H1 (cell line): Measurements from ENCODE around the gene PIGH. TPM values are rescaled to one million over a fixed set of nuclear protein-coding genes. Genes with fewer than 3 reads are reported as not detected.

Experiments used
- CTCF ChIA-PET: fragments of 300-600 bp; sonication (Branson Sonifier 250); formaldehyde crosslinking; loops from one replicate; lab custom pipeline; 2021; ENCODE audit not compliant: partially characterized antibody; lab: Charles Lee
- POLR2A ChIA-PET: fragments of 300-600 bp; sonication (Branson Sonifier 250); formaldehyde crosslinking; loops from one replicate; lab custom pipeline; 2021; ENCODE audit warnings: inconsistent platforms; ENCODE audit not compliant: partially characterized antibody; lab: Charles Lee
- DNase-seq, 2 experiments: peaks; one replicate each; pipeline versions ENCODE4 v3.0.0 to v3.0.0-alpha.2; 2010 to 2022; ENCODE audit warnings: low spot score in 2 of 2, low read depth in 1 of 2, mixed read lengths in 1 of 2
- FAIRE-seq: peaks from 2 replicates; lab custom pipeline; 2011; peaks lifted over from hg19 to GRCh38; lab: Jason Lieb, UNC
- H2AFZ ChIP-seq: 2 replicates; pipeline ENCODE4 v1.8.1; 2012; ENCODE audit warnings: low read length, inconsistent platforms
- H2AK5ac ChIP-seq: 2 replicates; pipeline ENCODE4 v1.6.1; 2013; ENCODE audit warnings: low read depth, low read length
- H2BK120ac ChIP-seq: replicated peaks from 2 replicates; pipeline ENCODE3; 2013; ENCODE audit warnings: low read depth, low read length, inconsistent platforms
- H2BK12ac ChIP-seq: 2 replicates; pipeline ENCODE4 v1.6.1; 2013; ENCODE audit warnings: low read depth, low read length
- H2BK15ac ChIP-seq: 2 replicates; pipeline ENCODE4 v1.6.1; 2013; ENCODE audit warnings: low read length
- H2BK20ac ChIP-seq: 2 replicates; pipeline ENCODE4 v1.6.1; 2013; ENCODE audit warnings: low read length
- H2BK5ac ChIP-seq: 2 replicates; pipeline ENCODE4 v1.6.1; 2013; ENCODE audit warnings: low read depth, low read length
- H3K14ac ChIP-seq: 2 replicates; pipeline ENCODE4 v1.6.1; 2013; ENCODE audit warnings: inconsistent platforms; ENCODE audit not compliant: insufficient read length
- H3K18ac ChIP-seq: 2 replicates; pipeline ENCODE4 v1.6.1; 2013; ENCODE audit warnings: low read length; ENCODE audit errors: extremely low read depth
- H3K23ac ChIP-seq: 2 replicates; pipeline ENCODE4 v1.6.1; 2013; ENCODE audit warnings: inconsistent platforms; ENCODE audit not compliant: insufficient read length
- H3K23me2 ChIP-seq: 2 replicates; pipeline ENCODE4 v1.6.1; 2013; ENCODE audit warnings: low read depth, low read length
- H3K27ac ChIP-seq: 2 replicates; pipeline ENCODE4 v1.6.1; 2011; ENCODE audit warnings: low read depth, low read length, inconsistent platforms
- H3K27me3 ChIP-seq, 4 experiments: replicated peaks in 1 of 4; 1 replicate in 1 of 4; 2 replicates in 3 of 4; pipeline versions ENCODE4 v1.6.1 to v1.8.1; 2011 to 2013; ENCODE audit warnings: low read length in 3 of 4, mild to moderate bottlenecking in 3 of 4, inconsistent platforms in 2 of 4, mixed read lengths in 2 of 4, moderate library complexity in 1 of 4; ENCODE audit not compliant: control insufficient read depth in 3 of 4, insufficient read depth in 3 of 4; ENCODE audit errors: extremely low read depth in 1 of 4
- H3K36me3 ChIP-seq, 4 experiments: 2 replicates each; pipeline versions ENCODE4 v1.6.1 to v1.8.1; 2011 to 2013; ENCODE audit warnings: mild to moderate bottlenecking in 4 of 4, low read length in 3 of 4, moderate library complexity in 2 of 4, control low read depth in 1 of 4, inconsistent platforms in 1 of 4; ENCODE audit not compliant: insufficient read depth in 4 of 4, control insufficient read depth in 2 of 4
- H3K4ac ChIP-seq: replicated peaks from 2 replicates; pipeline ENCODE3; 2013; ENCODE audit warnings: low read length, low read depth, mixed read lengths, inconsistent platforms; ENCODE audit not compliant: insufficient read length
- H3K4me1 ChIP-seq, 4 experiments: replicated peaks in 1 of 4; 1 replicate in 1 of 4; 2 replicates in 3 of 4; pipeline versions ENCODE4 v1.6.1 to v1.8.1; 2011 to 2013; ENCODE audit warnings: low read length in 3 of 4, inconsistent platforms in 2 of 4, mixed read lengths in 1 of 4; ENCODE audit not compliant: insufficient read depth in 4 of 4, control insufficient read depth in 3 of 4
- H3K4me2 ChIP-seq, 2 experiments: 2 replicates each; pipeline versions ENCODE4 v1.6.1 to v1.8.1; 2011 to 2013; ENCODE audit warnings: low read depth in 2 of 2, low read length in 2 of 2, control low read depth in 1 of 2, inconsistent platforms in 1 of 2, mild to moderate bottlenecking in 1 of 2; ENCODE audit not compliant: insufficient read depth in 1 of 2
- H3K4me3 ChIP-seq, 4 experiments: fragments of 200-600, 300-600 bp in 1 of 4; sonication (generic), shearing (Covaris generic), sonication (Bioruptor Twin) in 1 of 4; 2 replicates each; pipeline versions ENCODE4 v1.5.1 to v1.8.1; 2011 to 2016; ENCODE audit warnings: low read length in 4 of 4, low read depth in 3 of 4, control low read depth in 2 of 4, inconsistent platforms in 2 of 4, mild to moderate bottlenecking in 2 of 4, mixed read lengths in 1 of 4, moderate library complexity in 1 of 4; ENCODE audit not compliant: insufficient read depth in 2 of 4; ENCODE audit errors: extremely low read depth in 1 of 4
- H3K56ac ChIP-seq: replicated peaks from 2 replicates; pipeline ENCODE3; 2013; ENCODE audit warnings: low read depth, mild to moderate bottlenecking, mixed read lengths, low read length, inconsistent platforms; ENCODE audit not compliant: insufficient read length
- H3K79me1 ChIP-seq: 2 replicates; pipeline ENCODE4 v1.6.1; 2013; ENCODE audit warnings: low read depth, low read length, control low read depth
- H3K79me2 ChIP-seq, 2 experiments: 2 replicates each; pipeline versions ENCODE4 v1.6.1 to v1.8.1; 2012 to 2013; ENCODE audit warnings: low read length in 2 of 2, mild to moderate bottlenecking in 2 of 2, inconsistent platforms in 1 of 2; ENCODE audit not compliant: insufficient read depth in 2 of 2, control insufficient read depth in 1 of 2
- H3K9ac ChIP-seq, 4 experiments: replicated peaks in 1 of 4; 1 replicate in 1 of 4; 2 replicates in 3 of 4; pipeline versions ENCODE4 v1.6.1 to v1.8.1; 2011 to 2013; ENCODE audit warnings: low read depth in 3 of 4, low read length in 3 of 4, control low read depth in 2 of 4, mild to moderate bottlenecking in 2 of 4, moderate library complexity in 2 of 4, inconsistent platforms in 1 of 4; ENCODE audit errors: extremely low read depth in 1 of 4
- H3K9me3 ChIP-seq, 2 experiments: 2 replicates each; pipeline versions ENCODE4 v1.6.1 to v1.8.1; 2012 to 2013; ENCODE audit warnings: mild to moderate bottlenecking in 2 of 2, moderate library complexity in 2 of 2, control low read depth in 1 of 2, inconsistent platforms in 1 of 2, low read depth in 1 of 2, low read length in 1 of 2, mixed read lengths in 1 of 2; ENCODE audit not compliant: insufficient read depth in 2 of 2
- H4K20me1 ChIP-seq, 2 experiments: replicated peaks in 1 of 2; 2 replicates each; pipeline versions ENCODE3 to v1.8.1; 2011 to 2013; ENCODE audit warnings: inconsistent platforms in 2 of 2, low read length in 2 of 2, mild to moderate bottlenecking in 1 of 2; ENCODE audit not compliant: insufficient read depth in 2 of 2, control insufficient read depth in 1 of 2
- H4K5ac ChIP-seq: 2 replicates; pipeline ENCODE4 v1.6.1; 2013; ENCODE audit warnings: low read length, low read depth, mixed read lengths, inconsistent platforms; ENCODE audit not compliant: insufficient read length
- H4K8ac ChIP-seq: 2 replicates; pipeline ENCODE4 v1.8.0; 2013; ENCODE audit warnings: mild to moderate bottlenecking, moderate library complexity, low read length, inconsistent platforms; ENCODE audit not compliant: insufficient read depth; ENCODE audit errors: extremely low read depth
- H4K91ac ChIP-seq: replicated peaks from 2 replicates; pipeline ENCODE3; 2013; ENCODE audit warnings: low read length, mixed read lengths, inconsistent platforms; ENCODE audit not compliant: insufficient read length
- BRCA1 ChIP-seq: IDR thresholded peaks from 2 replicates; pipeline ENCODE4 v1.6.1; 2012; ENCODE audit warnings: low read depth, low read length, improper control_type of control experiment
- CBX5 ChIP-seq: fragments of 300-800, 300-1000 bp; sonication (generic); IDR thresholded peaks from 2 replicates; pipeline ENCODE4 v1.7.1; 2016; ENCODE audit warnings: antibody characterized with exemption, low read length, low read depth
- CHD2 ChIP-seq: IDR thresholded peaks from 2 replicates; pipeline ENCODE4 v1.6.1; 2012; ENCODE audit warnings: low read length, improper control_type of control experiment
- EP300 ChIP-seq, 2 experiments: IDR thresholded peaks; 1 replicate in 1 of 2; 2 replicates in 1 of 2; pipeline ENCODE4 v1.6.1; 2011 to 2012; ENCODE audit warnings: low read depth in 2 of 2, low read length in 2 of 2, mild to moderate bottlenecking in 2 of 2, borderline replicate concordance in 1 of 2, inconsistent platforms in 1 of 2, moderate library complexity in 1 of 2
- FOSL1 ChIP-seq: IDR thresholded peaks from 2 replicates; pipeline ENCODE4 v1.6.1; 2011; ENCODE audit warnings: mild to moderate bottlenecking, low read depth, low read length, moderate library complexity; ENCODE audit not compliant: insufficient read depth
- HDAC2 ChIP-seq, 2 experiments: fragments of 300-600 bp in 1 of 2; sonication (generic) in 1 of 2; IDR thresholded peaks; 2 replicates each; pipeline ENCODE4 v1.6.1; 2011 to 2012; ENCODE audit warnings: low read depth in 2 of 2, low read length in 2 of 2, mild to moderate bottlenecking in 2 of 2, moderate library complexity in 2 of 2, borderline replicate concordance in 1 of 2, inconsistent platforms in 1 of 2
- HDAC6 ChIP-seq: IDR thresholded peaks from one replicate; pipeline ENCODE4 v1.7.1; 2012; ENCODE audit warnings: low read depth, mild to moderate bottlenecking, inconsistent platforms, low read length, moderate library complexity
- JUN ChIP-seq: IDR thresholded peaks from 2 replicates; pipeline ENCODE4 v1.6.1; 2011; ENCODE audit warnings: low read depth, mild to moderate bottlenecking, improper control_type of control experiment, low read length
- RAD21 ChIP-seq, 2 experiments: IDR thresholded peaks in 1 of 2; conservative IDR thresholded peaks in 1 of 2; 2 replicates each; pipeline ENCODE4 v1.6.1; 2011; ENCODE audit warnings: low read depth in 2 of 2, low read length in 2 of 2, improper control_type of control experiment in 1 of 2, inconsistent platforms in 1 of 2, mild to moderate bottlenecking in 1 of 2, moderate library complexity in 1 of 2
- RFX5 ChIP-seq: IDR thresholded peaks from 2 replicates; pipeline ENCODE4 v1.6.1; 2011; ENCODE audit warnings: low read depth, low read length, improper control_type of control experiment, borderline replicate concordance
- SIRT6 ChIP-seq: IDR thresholded peaks from one replicate; pipeline ENCODE4 v1.7.1; 2012; ENCODE audit warnings: low read length, inconsistent platforms
- SP4 ChIP-seq: IDR thresholded peaks from 2 replicates; pipeline ENCODE4 v1.6.1; 2012; ENCODE audit warnings: low read length, inconsistent platforms
- SRF ChIP-seq: IDR thresholded peaks from 2 replicates; pipeline ENCODE4 v1.6.1; 2011; ENCODE audit warnings: mild to moderate bottlenecking, low read depth, low read length, moderate library complexity
- TCF12 ChIP-seq: IDR thresholded peaks from 2 replicates; pipeline ENCODE4 v1.6.1; 2011; ENCODE audit warnings: low read depth, mild to moderate bottlenecking, low read length
- ZNF274 ChIP-seq: IDR thresholded peaks from 2 replicates; pipeline ENCODE4 v1.7.0; 2012; ENCODE audit warnings: low read length, borderline replicate concordance; ENCODE audit errors: extremely low read depth
- WGBS, 2 experiments: shearing (Covaris generic) in 1 of 2; methylation state at CpG; one replicate each; pipeline versions ENCODE4 v1.1.6 to v1.1.7; 2013 to 2015; ENCODE audit warnings: low lambda C conversion rate in 2 of 2, mixed read lengths in 2 of 2, inconsistent platforms in 1 of 2, low coverage in 1 of 2, missing lambda C conversion rate in 1 of 2; ENCODE audit not compliant: insufficient replicate concordance in 2 of 2, insufficient coverage in 1 of 2, insufficient read length in 1 of 2; ENCODE audit errors: extremely low coverage in 1 of 2, missing lambda C conversion rate in 1 of 2; 5-methylcytosine and 5-hydroxymethylcytosine counted together
- polyA plus RNA-seq, 7 experiments: library from polyadenylated mRNA; depleted of rRNA in 3 of 7; stranded (reverse) in 5 of 7; unstranded in 2 of 7; fragments of >200 nt in 5 of 7; fragments of 200-250 nt in 2 of 7; gene quantifications; 1 replicate in 5 of 7; 2 replicates in 1 of 7; 4 replicates in 1 of 7; pipeline versions ENCODE4 v1.2.1 to v1.2.3, GENCODE V29; 2011 to 2013; ENCODE audit warnings: missing spikeins in 2 of 7, mixed read lengths in 2 of 7
- total RNA-seq: library from RNA; stranded (reverse); fragmentation: NEBNext Ultra II Directional; extraction: Animal tissue kit (Norgen Biotek cat#: 25700); gene quantifications from 2 replicates; pipeline ENCODE4 v1.2.1, GENCODE V29; 2021

The PIGH gene
- total and polyA plus RNA-seq, 2 of the 8 experiments (the other 6 are each of a cell fraction or from before 2014, with no cell fraction given), result 7.2 to 8.6 TPM

DNA sequence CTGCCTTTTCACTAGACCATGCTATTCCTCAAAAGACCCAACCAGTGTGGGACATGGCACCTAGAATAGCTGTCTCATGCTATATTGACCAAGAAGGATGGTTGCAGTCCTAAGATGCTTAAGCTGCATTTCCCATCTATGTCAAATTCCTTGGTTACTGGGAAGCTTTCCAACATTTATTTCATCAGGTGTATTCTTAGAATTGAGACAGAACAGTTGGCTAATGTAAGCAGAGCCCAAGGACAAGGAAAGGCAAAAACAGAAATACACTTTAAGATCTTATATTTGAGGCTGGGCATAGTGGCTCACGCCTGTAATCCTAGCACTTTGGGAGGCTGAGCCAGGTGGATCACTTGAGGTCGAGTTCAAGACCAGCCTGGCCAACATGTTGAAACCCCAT lies 44.4 kb upstream of the PIGH start:
- FAIRE-seq (no peak), DNase-seq (no peak)
- H3K27ac ChIP-seq, result no peak overlapping the region
- H2AK5ac ChIP-seq, result no peak overlapping the region
- H4K20me1 ChIP-seq, result no peaks in the 10 kb centered on the region
- no peaks in the 10 kb centered on the region for H3K4me1 ChIP-seq
- H3K9me3 ChIP-seq, result no peaks in the 10 kb centered on the region
- no peak overlapping the region for H3K4me3 ChIP-seq
- no peak overlapping the region for H2BK120ac ChIP-seq
- peaks cover 4 to 33% (median 25%) of the 10 kb centered on the region in 4 experiments for H3K36me3 ChIP-seq
- no peak overlapping the region for H2BK5ac ChIP-seq
- no peak overlapping the region for H3K56ac ChIP-seq
- no peak overlapping the region for H3K4ac ChIP-seq
- no peak overlapping the region for H2BK20ac ChIP-seq
- H2BK12ac ChIP-seq, result no peak overlapping the region
- H2BK15ac ChIP-seq, result no peak overlapping the region
- no peak overlapping the region for H4K91ac ChIP-seq
- H3K27me3 ChIP-seq, result no peaks in the 10 kb centered on the region
- no peaks in the 10 kb centered on the region for H3K23me2 ChIP-seq
- 73% methylated on average over 2 of the region's 2 CpGs; no CpG with 5 or more reads in 1 of the 2 experiments for WGBS, 2 experiments
- no peaks in the 10 kb centered on the region for H3K79me1 ChIP-seq
- CTCF ChIA-PET, result interaction anchor here (0.6 to 3.5 kb wide), 15 partner anchors 9 to 217 kb away, joined by 3 to 9 read pairs (median 4); partner anchors contain the start of gene PIGH
- H2AFZ ChIP-seq, result no peak overlapping the region
- no peak overlapping the region for H3K9ac ChIP-seq
- H3K4me2 ChIP-seq, result no peak overlapping the region
- no peak overlapping the region for H3K14ac ChIP-seq
- no peaks in the 10 kb centered on the region for H3K79me2 ChIP-seq
- H3K18ac ChIP-seq, result no peak overlapping the region
- no peak overlapping the region for H4K5ac ChIP-seq
- POLR2A ChIA-PET, result interaction anchor here (0.6 to 2.1 kb wide), 3 partner anchors 9 to 42 kb away, joined by 3 to 5 read pairs (median 3); no protein-coding TSS in a partner anchor
- no peak overlapping the region for H3K23ac ChIP-seq
- no peak overlapping the region for H4K8ac ChIP-seq
- TF ChIP-seq RFX5 (no peak), SP4 (no peak), HDAC6 (no peak), EP300 (IDR thresholded peaks at IDR 0.05; ENCODE audit: borderline replicate concordance in 1 of 2, low read depth in 2 of 2, low read length in 2 of 2) (no peak), SIRT6 (no peak), HDAC2 (IDR thresholded peaks at IDR 0.05; ENCODE audit: borderline replicate concordance in 1 of 2, low read depth in 2 of 2, low read length in 2 of 2) (no peak), JUN (no peak), FOSL1 (no peak), RAD21 (IDR thresholded peaks at IDR 0.05 in 1 of 2, conservative IDR thresholded peaks at IDR 0.05 in 1 of 2; ENCODE audit: low read depth in 2 of 2, low read length in 2 of 2) (no peak), ZNF274 (no peak), CHD2 (no peak), SRF (no peak), TCF12 (no peak), BRCA1 (no peak), CBX5 (no peak)
